ENCODE results near the gene KRT77.
"Not testable (repeated sequence)": the region's sequence is repeated elsewhere in the genome, so short reads cannot be mapped to it uniquely, and the experiment has no call there.

Gene KRT77

DNA sequence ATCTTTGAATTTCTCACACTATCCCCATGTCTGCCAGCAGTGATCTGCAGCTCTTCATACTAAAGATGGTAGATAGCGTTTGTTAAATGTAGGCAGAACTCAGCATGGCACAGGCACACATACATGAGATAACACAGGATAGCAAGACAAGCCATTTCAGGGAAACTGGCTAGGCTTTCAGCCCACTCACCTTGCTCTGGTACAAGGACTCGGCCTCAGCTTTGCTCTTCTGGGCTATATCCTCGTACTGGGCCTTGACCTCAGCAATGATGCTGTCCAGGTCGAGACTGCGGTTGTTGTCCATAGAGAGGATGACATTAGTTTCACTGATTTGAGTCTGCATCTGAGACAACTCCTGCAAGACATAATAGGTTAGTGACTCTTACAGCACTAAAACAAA is 26.2 kb downstream of the KRT77 start:
- DNase-seq: no peak

DNA sequence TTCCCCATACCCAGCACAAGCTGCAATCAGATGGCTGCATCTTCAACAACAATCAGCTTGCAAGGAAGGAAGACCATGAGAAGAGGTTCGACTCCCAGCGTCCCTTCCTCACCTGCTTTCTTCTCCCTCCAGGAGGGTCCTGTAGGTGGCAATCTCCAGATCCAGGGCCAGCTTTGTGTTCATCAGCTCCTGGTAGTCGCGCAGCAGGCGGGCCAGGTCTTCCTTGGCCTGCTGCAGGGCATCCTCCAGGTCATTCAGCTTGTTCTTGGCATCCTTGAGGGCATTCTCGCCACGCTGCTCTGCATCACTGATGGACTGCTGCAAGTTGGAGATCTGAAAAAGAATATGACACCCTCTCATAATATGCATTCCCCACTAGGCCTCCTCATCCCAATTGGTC is 27.2 kb downstream of the KRT77 start:
- DNase-seq: no peak

DNA sequence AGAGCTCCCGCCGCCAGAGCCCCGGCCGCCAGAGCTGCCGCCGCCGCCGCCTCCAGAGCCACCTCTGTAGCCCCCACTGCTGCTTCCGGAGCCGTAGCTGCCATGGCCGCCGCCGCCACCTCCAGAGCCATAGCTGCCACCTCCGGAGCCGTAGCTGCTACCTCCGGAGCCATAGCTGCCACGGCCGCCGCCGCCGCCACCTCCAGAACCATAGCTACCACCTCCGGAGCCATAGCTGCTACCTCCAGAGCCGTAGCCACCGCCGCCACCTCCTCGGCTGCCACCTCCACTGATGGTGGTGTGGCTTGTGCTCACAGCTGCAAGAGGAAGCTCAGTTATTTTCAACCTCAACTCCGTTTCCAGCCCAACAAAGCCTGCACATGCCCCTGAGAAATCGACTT is 28.0 kb downstream of the KRT77 start:
- no peak for DNase-seq

DNA sequence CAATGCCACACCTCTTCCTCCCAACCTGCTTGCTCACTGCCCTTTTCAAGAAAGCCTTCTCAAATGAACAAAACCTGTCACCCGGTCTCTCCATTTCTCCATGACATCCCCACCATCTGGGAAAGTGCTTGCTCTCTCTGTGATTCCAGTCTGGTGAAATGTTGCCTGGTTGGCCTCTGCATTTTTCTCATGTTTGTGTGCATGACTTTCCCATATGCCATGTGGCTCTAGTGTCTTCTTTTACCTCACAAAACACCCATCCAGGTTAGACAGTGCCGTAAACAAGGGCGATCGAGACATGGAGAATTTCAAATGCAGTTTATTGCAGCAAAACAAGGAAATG is 28.9 kb downstream of the KRT77 start:
- no peak for DNase-seq

DNA sequence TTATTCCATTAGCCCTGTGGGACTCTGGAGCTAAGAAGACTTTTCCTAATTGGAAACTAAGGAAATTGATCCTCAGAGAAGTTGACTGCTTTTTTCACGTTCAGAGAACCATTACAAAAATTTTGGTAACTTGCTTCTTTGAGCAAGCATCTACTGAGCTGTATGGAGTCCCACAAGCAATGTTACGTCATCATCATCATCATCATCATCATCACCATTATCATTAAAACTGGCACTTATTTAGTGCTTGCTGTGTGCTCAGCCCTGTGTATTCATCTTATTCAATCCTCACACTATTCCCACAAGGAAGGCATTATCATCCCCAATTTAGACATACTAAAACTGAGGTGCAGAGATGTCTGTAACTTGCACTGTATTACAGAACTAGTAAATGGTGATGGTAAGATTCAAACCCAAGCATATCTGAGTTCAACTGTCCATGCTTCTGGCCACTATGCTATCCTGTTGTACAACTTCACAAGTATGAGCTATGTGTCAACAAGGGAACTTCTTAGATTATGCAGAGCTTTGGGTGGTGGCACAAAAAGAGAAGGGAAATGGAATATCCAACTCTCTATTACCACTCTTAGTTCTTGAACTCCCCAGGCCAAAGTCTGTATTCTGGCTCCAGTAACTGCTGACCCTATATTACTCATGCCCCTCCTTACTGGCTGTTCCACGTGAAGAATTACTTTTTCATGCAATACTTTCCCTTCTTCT is 29.5 kb downstream of the KRT77 start:
- DNase-seq: no peak

DNA sequence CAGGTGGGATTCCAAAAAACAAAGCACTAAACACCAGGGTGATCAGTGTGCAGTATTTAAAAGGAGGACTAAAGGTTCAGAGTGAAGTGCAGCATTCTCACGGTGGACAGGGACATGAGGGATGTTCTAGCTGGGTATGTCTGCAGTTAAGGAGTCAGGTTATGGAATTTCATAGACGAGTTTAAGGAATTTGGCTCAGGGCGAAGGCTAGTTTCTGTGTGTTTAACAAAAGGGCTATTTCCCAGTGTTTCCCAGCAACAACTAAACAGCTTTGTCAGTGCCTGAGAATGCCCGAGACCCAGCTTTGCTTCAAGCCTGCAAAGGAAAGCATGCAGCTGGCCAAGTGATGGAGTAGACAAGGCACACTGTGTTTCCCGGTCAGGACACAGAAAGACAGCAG is 30.1 kb downstream of the KRT77 start:
- DNase-seq: peak in 1 of 56 donors; percentile 4

DNA sequence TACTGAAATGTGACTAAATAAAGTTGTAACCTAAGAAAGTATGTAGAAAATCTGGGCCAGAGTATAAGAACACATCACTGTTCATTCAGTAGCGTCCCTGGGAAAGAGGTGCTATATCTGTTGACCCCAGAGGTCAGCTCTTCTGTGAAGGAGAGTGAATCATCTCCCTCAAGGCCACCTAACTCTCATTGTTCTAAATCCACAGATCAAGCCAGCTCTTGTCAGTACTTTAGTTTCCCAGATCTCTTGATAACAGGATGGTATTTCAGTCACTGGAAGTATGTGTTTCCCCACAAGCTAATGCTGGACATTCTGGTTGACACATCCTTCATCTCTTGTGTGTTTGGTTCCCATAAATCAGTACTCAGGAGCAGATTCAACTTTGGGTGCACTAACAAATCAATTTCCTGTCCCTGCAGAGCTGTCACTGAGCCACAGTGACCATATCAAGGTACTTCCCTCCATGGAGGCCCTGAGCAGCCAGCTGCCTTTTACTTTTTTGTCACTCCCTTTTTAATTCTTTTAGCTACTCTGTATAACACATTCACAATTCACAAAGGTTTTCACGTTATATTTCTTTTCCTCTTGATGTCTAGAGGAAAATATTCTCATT is 30.9 kb downstream of the KRT77 start:
- DNase-seq: no peak

DNA sequence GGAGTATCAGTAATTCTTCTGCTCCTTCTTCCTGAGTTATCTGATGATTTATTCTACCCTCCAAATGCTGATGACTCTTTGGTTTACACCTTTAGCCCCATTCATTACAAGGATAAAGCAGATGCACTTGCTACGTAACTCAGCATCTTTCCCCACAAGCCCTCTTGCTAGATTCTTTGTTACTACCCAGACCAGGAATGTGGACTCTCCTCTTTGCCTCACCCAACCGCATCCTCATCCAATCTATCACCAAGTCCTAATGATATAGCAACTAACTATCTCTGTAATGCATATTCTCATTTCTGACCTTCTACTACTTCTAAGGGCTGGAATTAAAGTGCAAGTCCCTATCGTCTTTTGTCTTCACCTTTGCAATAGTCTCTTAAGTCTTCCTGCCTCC is 32.4 kb downstream of the KRT77 start:
- no peak for DNase-seq

DNA sequence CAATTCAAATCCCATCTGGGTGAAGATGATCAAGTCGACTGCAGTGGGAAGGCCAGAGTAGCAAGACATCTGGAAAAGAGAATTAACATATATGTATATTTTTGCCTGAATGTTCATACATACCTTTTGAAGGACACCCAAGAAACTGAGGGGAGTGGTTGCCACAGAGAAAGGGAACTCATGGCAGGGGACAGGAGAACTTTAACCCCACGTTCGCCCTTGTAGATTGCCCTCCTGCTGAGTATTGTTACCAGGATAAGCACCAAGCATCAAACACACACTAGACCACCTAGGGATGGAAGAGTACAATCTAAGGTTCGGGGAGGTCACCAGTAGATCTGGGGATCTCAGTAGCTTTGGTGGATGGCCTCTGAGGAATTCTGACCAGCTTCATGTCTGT is 32.8 kb downstream of the KRT77 start:
- no peak for DNase-seq

DNA sequence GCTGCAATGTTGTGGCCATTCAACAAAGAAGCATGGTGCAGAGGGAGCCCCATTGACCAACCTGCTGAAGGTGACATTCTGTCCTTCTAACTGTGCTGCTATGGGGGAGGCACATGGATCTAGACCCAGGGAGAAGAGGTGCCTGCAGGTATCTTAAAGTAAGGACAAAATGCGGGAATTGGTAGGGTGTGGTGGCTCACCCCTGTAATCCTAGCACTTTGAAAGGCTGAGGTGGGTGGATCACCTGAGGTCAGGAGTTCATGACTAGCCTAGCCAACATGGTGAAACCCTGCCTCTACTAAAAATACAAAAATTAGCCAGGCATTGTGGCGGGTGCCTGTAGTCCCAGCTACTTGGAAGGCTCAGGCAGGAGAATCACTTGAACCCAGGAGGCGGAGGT is 33.4 kb downstream of the KRT77 start:
- DNase-seq: not testable (repeated sequence)

DNA sequence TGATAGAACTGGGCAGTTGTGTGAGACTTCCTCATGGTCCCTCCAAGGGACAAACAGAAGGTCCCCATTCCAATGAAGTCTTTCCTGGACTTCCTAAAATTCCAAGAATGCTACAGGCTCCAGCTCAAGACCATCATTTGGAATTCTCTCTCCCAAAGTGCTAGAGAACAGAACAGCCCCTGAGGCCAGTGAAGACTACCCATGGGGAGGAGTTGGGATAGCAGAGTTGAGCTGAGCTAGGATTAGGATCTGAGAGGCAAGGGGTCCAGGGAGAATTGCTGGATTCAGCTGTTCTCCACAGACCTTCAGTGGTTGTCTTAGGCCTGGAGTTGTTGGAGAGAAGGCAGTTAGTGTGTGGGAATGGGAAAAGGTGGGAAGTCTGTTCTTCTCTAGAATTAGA is 33.9 kb downstream of the KRT77 start:
- no peak for DNase-seq

DNA sequence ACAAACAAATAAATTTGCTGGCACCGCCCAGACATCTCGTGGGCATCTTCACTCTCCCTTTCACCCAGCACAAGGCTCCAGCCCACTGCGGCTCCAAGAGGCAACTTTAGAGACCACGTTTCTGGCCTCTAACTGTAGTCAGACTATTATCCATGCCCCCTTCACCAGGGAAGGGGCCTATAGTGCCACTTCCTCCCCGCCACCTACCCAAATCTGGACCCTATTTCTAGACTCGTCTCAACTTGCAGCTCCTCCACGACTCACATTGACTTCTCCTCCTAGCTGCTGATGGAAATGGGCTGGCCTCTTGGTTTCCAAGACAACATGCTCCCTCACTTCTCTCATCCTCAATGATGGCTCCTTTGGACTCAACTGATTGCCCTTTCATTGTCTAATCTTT is 35.4 kb downstream of the KRT77 start:
- DNase-seq: no peak

DNA sequence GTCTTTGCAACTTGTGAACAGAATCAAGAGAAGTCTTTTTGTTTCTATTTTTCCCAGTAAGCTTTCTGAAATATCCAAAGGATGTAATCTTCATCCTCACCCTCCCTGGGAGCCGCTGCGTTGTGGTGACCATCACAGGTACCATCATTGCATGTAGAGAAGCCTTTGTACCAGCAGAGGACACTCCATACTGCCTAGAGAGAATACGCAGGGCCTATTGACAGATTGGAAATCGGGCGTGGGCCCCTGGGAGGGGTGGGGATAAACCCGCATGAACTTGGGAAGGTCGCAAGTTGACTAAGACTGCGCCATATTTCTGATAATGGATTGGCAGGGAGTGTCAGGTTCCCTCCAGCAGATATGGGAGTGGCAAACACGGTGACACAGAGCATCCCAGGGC is 35.8 kb downstream of the KRT77 start:
- DNase-seq: no peak

DNA sequence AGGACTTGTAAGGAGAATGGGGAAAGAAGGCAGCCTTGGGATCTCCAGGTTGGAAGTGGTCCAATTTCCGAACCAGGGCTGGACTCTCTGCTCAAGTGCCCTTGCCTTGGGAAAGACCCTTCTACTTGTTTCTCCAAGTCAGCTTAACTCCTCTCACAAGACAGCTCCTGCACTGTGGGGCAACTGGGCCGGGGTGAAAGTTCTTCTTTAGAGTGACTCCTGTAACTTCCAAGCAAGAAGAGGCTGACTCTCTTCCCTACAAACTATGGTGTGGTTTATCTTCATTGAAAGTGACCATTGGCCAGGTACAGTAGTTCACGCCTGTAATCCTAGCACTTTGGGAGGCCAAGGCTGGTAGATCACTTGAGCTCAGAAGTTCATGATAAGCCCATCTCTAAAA is 36.9 kb downstream of the KRT77 start:
- DNase-seq: no peak

DNA sequence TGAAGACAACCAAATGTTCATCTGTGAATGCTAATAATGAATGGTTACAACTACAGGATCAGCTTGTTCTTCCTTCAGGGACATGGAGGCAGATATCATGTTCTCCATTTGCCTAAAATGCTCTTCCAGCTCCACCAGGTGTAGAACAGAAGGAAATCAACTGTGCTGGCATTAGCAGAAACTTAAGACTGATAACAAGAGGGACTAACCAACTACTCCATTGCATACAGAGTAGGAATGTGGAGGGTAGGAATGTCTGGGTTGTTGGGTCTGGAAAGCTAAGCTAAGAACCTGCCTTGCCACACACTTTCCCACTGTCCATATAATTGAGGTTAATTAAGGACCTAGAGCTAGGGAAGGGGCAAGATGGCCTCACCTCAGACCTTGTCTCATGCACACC is 39.9 kb downstream of the KRT77 start:
- DNase-seq: no peak

DNA sequence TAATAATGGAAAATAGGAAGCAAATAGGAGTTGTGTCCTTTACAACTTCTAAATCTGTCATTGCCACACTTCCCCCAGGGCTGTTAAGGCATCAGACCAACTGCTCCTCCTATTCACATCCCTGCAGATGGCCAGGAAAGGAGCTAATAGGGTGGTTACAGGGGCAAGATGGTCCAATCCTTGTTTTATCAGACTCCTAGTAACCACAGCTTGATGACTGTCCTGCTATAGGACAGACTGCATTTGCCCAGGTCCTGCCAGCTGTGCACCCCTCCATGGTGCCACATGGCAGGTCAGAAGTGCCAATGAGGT is 40.5 kb downstream of the KRT77 start:
- DNase-seq: no peak

DNA sequence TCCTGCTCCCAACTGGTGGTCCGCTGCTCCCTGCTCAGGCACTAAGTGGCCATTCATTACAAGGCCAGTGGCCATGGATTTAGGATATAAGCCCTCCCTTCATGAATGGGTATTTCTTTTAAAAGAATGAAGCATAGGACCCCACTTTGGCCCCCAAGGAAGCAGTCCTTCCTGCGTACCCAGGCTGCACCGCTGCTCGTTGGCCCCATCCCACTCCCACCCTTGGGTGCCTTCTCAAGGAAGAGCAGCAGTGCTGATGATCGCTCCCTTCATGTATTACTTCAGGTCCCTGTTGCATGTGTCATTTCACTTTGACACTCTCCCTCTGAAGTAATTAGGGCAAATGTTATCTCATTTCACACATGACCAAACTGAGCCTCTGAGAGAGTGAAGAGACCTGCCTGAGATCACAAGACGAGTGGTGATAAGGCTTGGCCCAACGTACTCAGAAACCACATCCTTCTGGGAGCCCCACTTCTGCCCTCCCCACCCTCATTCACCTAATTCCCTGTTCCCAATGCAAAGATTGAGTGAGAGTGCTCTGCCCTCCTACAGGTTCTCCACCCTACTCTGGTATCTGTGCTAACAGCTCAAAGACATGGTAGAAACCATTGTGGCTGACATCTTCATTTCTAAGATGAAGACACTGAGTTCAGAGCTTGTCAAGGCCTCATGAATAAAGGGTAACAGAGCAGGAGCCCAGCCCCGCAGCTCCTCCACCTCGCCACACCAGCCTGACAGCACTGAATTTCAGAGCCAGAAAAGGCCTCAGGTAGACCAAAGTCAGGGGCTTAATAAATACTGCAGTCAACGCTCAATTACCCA is 41.0 kb downstream of the KRT77 start:
- DNase-seq: no peak

DNA sequence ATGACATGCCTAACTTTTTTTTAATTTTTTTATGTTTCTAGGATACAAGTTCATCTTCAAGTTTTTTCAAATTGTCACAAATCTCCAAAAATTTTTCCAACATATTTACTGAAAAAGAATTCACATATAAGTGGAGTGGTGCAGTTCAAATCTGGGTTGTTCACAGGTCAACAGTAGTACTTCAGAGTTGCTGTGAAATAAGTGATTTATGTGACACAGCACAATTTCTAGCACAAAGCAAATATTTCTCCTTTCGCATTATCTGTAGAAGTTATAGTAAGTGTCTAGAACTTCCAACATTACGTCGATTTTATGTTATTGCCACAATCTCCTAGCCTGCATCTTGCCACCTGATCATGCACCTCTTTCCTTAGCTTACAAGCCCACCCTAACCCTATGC is 41.7 kb downstream of the KRT77 start:
- no peak for DNase-seq

DNA sequence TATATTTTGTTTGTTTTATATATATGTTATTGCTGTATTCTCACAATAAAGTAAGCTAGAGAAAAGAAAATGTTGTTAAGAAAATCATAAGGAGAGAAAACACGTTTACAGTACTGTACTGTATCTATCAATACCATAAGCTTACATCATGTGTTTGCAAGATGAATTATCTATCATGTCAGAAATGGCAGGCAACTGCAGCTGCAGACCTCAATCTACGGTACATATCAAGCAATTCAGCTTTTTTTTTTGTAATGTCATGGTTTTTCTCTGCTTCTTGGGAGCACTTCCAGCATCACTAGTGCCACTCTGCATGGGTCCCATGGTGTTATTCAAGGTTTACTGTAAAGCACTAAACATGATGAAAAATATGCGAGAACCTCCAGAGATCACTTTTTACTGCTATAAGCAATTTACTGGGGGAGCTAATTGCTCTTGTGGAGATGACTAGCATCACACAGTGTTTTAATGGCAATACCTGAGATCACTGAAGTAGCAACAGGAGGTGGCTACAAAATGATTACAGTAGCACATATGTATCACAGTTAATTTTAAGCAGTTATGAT is 42.3 kb downstream of the KRT77 start:
- DNase-seq: no peak

DNA sequence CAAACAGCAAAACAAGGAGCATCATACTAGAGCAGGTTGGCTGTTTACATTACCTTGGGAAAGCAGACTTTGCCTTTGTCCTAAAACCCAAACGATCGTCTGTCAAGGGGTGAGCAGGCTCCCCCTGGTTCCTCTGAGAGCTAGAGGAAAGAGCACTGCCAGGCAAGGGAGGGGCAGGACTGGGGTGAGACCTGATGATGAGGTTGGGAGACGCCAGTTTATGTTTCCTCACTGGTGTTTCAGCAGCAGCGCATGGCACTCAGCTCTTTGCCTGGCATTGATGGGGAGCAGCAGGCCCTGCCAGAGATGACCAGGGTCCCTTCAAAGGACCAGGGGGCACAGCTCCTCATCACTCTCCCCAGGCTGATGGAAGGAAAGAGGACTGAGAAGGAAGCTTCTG is 43.4 kb downstream of the KRT77 start:
- no peak for DNase-seq

DNA sequence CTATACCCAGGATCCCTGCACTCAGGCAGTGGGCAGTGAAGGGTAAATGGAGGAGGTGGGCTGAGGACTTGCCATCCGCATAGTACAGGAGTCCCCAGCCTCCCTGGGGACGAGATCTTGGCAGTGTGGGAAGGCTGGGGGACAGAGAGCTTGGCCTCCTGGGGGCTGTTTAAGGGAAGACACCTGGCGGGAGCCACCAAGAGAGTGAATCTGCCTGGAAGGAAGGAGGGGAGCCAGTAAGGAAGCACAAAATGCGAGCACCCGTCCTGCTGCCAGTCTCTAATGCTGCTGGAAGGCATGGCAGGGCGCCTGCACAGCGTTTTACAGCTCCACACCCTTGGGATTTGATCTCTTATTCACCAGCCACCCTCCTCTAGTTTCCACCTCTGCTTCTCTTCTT is 43.9 kb downstream of the KRT77 start:
- no peak for DNase-seq

DNA sequence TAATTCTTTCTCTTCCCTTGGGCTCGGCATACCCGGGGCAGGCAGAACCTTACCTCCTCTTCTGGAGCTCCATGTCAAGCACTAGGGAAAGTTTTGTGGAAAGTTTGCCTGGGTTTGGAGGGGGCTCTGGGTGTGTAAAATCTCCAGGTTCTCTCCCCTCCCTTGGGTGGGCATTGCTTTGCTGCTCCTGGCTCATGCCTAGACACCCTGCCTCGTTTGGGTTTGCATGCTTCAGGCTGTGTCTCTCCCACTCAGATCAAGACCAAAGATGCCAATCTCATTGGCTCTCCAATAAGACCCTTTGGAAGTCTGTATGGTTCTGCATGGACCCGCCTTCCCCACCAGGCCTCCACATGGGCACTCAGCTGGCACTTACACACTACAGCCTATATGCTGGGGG is 45.1 kb downstream of the KRT77 start:
- DNase-seq: no peak

Data from nucleus accumbens (tissue), 56 donors.